Astrocyte (in vitro differentiated cells and primary cell): ENCODE data around the gene PMM2. TPM values are rescaled to one million over a fixed set of nuclear protein-coding genes. Genes with fewer than 3 reads are reported as not detected.

Source experiments
- DNase-seq: peaks from one replicate; pipeline ENCODE4 v3.0.0-alpha.2; 2010; ENCODE audit warnings: low read depth
- FAIRE-seq: peaks from 2 replicates; lab custom pipeline; 2011; peaks lifted over from hg19 to GRCh38; lab: Jason Lieb, UNC
- H2AFZ ChIP-seq: 2 replicates; pipeline ENCODE4 v1.6.0; 2012; ENCODE audit warnings: low read depth, low read length, inconsistent platforms
- H3K27ac ChIP-seq: 2 replicates; pipeline ENCODE4 v1.5.1; 2011; ENCODE audit warnings: low read depth, low read length, inconsistent platforms
- H3K27me3 ChIP-seq: 2 replicates; pipeline ENCODE4 v1.6.0; 2011; ENCODE audit warnings: low read length, inconsistent platforms; ENCODE audit not compliant: insufficient read depth
- H3K36me3 ChIP-seq: 2 replicates; pipeline ENCODE4 v1.5.1; 2011; ENCODE audit warnings: low read length, inconsistent platforms; ENCODE audit not compliant: insufficient read depth
- H3K4me1 ChIP-seq: 2 replicates; pipeline ENCODE4 v1.5.1; 2011; ENCODE audit warnings: low read length, inconsistent platforms; ENCODE audit not compliant: insufficient read depth
- H3K4me2 ChIP-seq: 2 replicates; pipeline ENCODE4 v1.6.0; 2012; ENCODE audit warnings: low read length, inconsistent platforms
- H3K4me3 ChIP-seq: 2 replicates; pipeline ENCODE4 v1.5.1; 2011; ENCODE audit warnings: low read depth, mild to moderate bottlenecking, low read length, inconsistent platforms; ENCODE audit not compliant: insufficient read depth
- H3K79me2 ChIP-seq: 2 replicates; pipeline ENCODE4 v1.6.0; 2012; ENCODE audit warnings: mild to moderate bottlenecking, low read length, inconsistent platforms; ENCODE audit not compliant: insufficient read depth
- H3K9ac ChIP-seq: 2 replicates; pipeline ENCODE4 v1.6.0; 2012; ENCODE audit warnings: mild to moderate bottlenecking, low read length, inconsistent platforms
- H3K9me3 ChIP-seq: 2 replicates; pipeline ENCODE4 v1.5.1; 2012; ENCODE audit warnings: low read depth, mild to moderate bottlenecking, low read length, inconsistent platforms; ENCODE audit not compliant: insufficient read depth
- H4K20me1 ChIP-seq: 2 replicates; pipeline ENCODE4 v1.6.0; 2012; ENCODE audit warnings: low read length, inconsistent platforms; ENCODE audit not compliant: insufficient read depth
- H3K27ac Mint-ChIP-seq: one replicate; pipeline ENCODE4 v1.8.0; 2021; ENCODE audit warnings: mild to moderate bottlenecking, mixed read lengths; ENCODE audit not compliant: unreplicated experiment
- H3K27me3 Mint-ChIP-seq: one replicate; pipeline ENCODE4 v1.8.0; 2021; ENCODE audit warnings: low read depth, mixed read lengths; ENCODE audit not compliant: unreplicated experiment
- H3K36me3 Mint-ChIP-seq: one replicate; pipeline ENCODE4 v1.8.0; 2021; ENCODE audit warnings: low read depth, mixed read lengths; ENCODE audit not compliant: unreplicated experiment
- H3K4me1 Mint-ChIP-seq: one replicate; pipeline ENCODE4 v1.8.0; 2021; ENCODE audit warnings: low read depth, mixed read lengths; ENCODE audit not compliant: unreplicated experiment
- H3K4me3 Mint-ChIP-seq: one replicate; pipeline ENCODE4 v1.8.0; 2021; ENCODE audit warnings: mild to moderate bottlenecking, moderate library complexity, mixed read lengths; ENCODE audit not compliant: unreplicated experiment
- H3K9me3 Mint-ChIP-seq: one replicate; pipeline ENCODE4 v1.8.0; 2021; ENCODE audit warnings: mild to moderate bottlenecking, mixed read lengths; ENCODE audit not compliant: unreplicated experiment
- CTCF ChIP-seq: IDR thresholded peaks from 2 replicates; pipeline ENCODE4 v1.5.1; 2011; ENCODE audit warnings: low read depth, mild to moderate bottlenecking, inconsistent platforms, low read length, moderate library complexity; ENCODE audit not compliant: insufficient read depth
- EZH2 ChIP-seq: IDR thresholded peaks from 2 replicates; pipeline ENCODE4 v1.6.1; 2012; ENCODE audit warnings: mild to moderate bottlenecking, low read length, inconsistent platforms; ENCODE audit not compliant: insufficient read depth
- total RNA-seq: library from RNA; stranded (reverse); gene quantifications from 2 replicates; pipeline ENCODE4 v1.2.1, GENCODE V29; 2021

The PMM2 gene
- total RNA-seq, 1 donor from 2014 or later = 57.8 TPM

GRCh38 chr16:8808009-8808408 is 10.4 kb downstream of the PMM2 start:
- no peak overlapping the region for H3K4me3 Mint-ChIP-seq
- Histone ChIP-seq H3K4me2 (no peak overlapping the region), H3K36me3 (peaks cover 85% of the 10 kb centered on the region), H4K20me1 (peaks cover 96% of the 10 kb centered on the region), H3K27me3 (no peaks in the 10 kb centered on the region), H3K9ac (no peak overlapping the region), H2AFZ (no peak overlapping the region), H3K4me1 (no peaks in the 10 kb centered on the region), H3K4me3 (no peak overlapping the region), H3K79me2 (peaks cover 75% of the 10 kb centered on the region), H3K9me3 (no peaks in the 10 kb centered on the region), H3K27ac (no peak overlapping the region)
- H3K4me1 Mint-ChIP-seq = peaks cover 5% of the 10 kb centered on the region
- H3K27ac Mint-ChIP-seq = no peak overlapping the region
- H3K36me3 Mint-ChIP-seq = peaks cover 15% of the 10 kb centered on the region
- no peaks in the 10 kb centered on the region for H3K27me3 Mint-ChIP-seq
- H3K9me3 Mint-ChIP-seq = no peaks in the 10 kb centered on the region
- DNase-seq (no peak), FAIRE-seq (no peak)
- TF ChIP-seq CTCF (no peak), EZH2 (no peak)

DNA sequence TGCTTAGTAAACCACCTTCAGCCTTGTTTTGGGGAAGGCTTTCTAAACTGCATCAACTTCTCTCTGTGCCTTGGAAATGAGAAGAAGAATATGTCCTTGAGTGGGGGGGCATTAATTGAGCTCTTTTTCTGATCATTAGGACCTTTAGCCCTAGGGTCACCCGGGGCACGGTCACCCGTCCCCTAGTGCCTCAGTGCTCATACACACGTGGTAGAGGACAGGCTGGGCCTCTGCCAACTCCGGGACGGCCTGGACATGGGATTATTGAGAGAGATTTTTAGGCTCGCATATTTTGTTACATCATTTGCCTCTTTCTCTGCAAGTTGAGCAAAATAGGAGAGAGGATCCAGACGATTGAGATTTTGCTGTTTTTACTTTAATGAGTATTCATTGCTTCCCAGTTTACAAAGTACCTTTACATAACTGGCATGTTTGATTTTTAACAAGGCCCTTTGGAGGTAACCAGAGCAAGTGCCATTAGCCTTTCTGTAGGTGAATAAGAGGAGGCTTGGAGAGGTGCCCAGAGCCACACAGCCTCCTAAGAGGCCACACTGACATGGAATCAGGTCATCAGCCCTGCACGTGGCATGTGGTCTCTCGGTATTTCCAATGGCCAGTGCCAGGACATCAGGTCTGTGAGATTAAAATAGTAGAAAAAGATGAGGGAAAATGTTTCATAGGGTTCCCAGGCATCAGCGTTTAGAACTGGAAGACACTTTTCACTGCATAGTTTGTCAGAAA is 11.1 kb downstream of the PMM2 start:
- Histone ChIP-seq H3K9me3 (no peaks in the 10 kb centered on the region), H3K9ac (no peak overlapping the region), H3K79me2 (peaks cover 67% of the 10 kb centered on the region), H2AFZ (no peak overlapping the region), H3K4me3 (no peak overlapping the region), H3K27me3 (no peaks in the 10 kb centered on the region), H3K4me2 (no peak overlapping the region), H3K36me3 (peaks cover 86% of the 10 kb centered on the region), H3K4me1 (no peaks in the 10 kb centered on the region), H3K27ac (no peak overlapping the region), H4K20me1 (peaks cover 97% of the 10 kb centered on the region)
- FAIRE-seq = no peak
- Mint-ChIP-seq H3K27ac (no peak overlapping the region), H3K4me3 (no peak overlapping the region), H3K4me1 (peaks cover 5% of the 10 kb centered on the region), H3K9me3 (no peaks in the 10 kb centered on the region), H3K36me3 (peaks cover 20% of the 10 kb centered on the region), H3K27me3 (no peaks in the 10 kb centered on the region)
- DNase-seq = no peak
- TF ChIP-seq CTCF (no peak), EZH2 (no peak)
